Lung (tissue), 12 donors: ENCODE results near the gene FYB2. TPM values are rescaled to one million over a fixed set of nuclear protein-coding genes. Genes with fewer than 3 reads are reported as not detected.
A peak's percentile ranks its signal among the peaks of the same experiment; 100 is the strongest.

ENCODE experiments used
- ATAC-seq: fragments of 200-7000 bp; cut with Tn5 transposase; one replicate; pipeline ENCODE4 v1.9.1; 2020; ENCODE audit warnings: moderate number of reproducible peaks; ENCODE audit not compliant: insufficient read depth, low FRiP score
- DNase-seq, 3 donors: peaks; one replicate each; pipeline ENCODE4 v3.0.0-alpha.2; 2013 to 2017
- H3K27ac ChIP-seq, 2 donors: one replicate each; pipeline ENCODE4 v1.5.1; 2013; ENCODE audit warnings: mild to moderate bottlenecking in 2 of 2, moderate library complexity in 2 of 2, control low read depth in 1 of 2, inconsistent platforms in 1 of 2, low read depth in 1 of 2, low read length in 1 of 2
- H3K27me3 ChIP-seq, 3 donors: one replicate each; pipeline ENCODE4 v1.5.1; 2013; ENCODE audit warnings: low read length in 2 of 3; ENCODE audit not compliant: control insufficient read depth in 3 of 3, insufficient read depth in 3 of 3
- H3K36me3 ChIP-seq, 4 donors: one replicate each; pipeline ENCODE4 v1.5.1; 2013; ENCODE audit warnings: low read length in 4 of 4, mild to moderate bottlenecking in 1 of 4, moderate library complexity in 1 of 4; ENCODE audit not compliant: control insufficient read depth in 4 of 4, insufficient read depth in 4 of 4
- H3K4me1 ChIP-seq, 5 donors: one replicate each; pipeline ENCODE4 v1.5.1; 2013; ENCODE audit warnings: low read length in 5 of 5, mild to moderate bottlenecking in 2 of 5, moderate library complexity in 1 of 5; ENCODE audit not compliant: control insufficient read depth in 5 of 5, insufficient read depth in 5 of 5
- H3K4me3 ChIP-seq: one replicate; pipeline ENCODE4 v1.5.1; 2013; ENCODE audit warnings: mild to moderate bottlenecking, control low read depth, moderate library complexity
- H3K9ac ChIP-seq, 2 donors: one replicate each; pipeline ENCODE4 v1.5.1; 2013; ENCODE audit warnings: low read length in 2 of 2, control low read depth in 1 of 2; ENCODE audit not compliant: insufficient read depth in 1 of 2
- H3K9me3 ChIP-seq, 4 donors: one replicate each; pipeline ENCODE4 v1.5.1; 2013; ENCODE audit warnings: low read length in 3 of 4, mild to moderate bottlenecking in 1 of 4, moderate library complexity in 1 of 4; ENCODE audit not compliant: control insufficient read depth in 4 of 4, insufficient read depth in 3 of 4
- CTCF ChIP-seq: IDR thresholded peaks from 2 replicates; pipeline ENCODE4 v1.5.1; 2012; ENCODE audit warnings: mild to moderate bottlenecking; ENCODE audit errors: control extremely low read depth, extremely low read depth
- WGBS, 2 donors: extraction: QIAGEN DNeasy Blood & Tissue Kit; methylation state at CpG; one replicate each; pipeline ENCODE4 v1.1.7; 2013; 5-methylcytosine and 5-hydroxymethylcytosine counted together
- polyA plus RNA-seq, 2 donors: library from polyadenylated mRNA; stranded (reverse); fragments of 200-250 nt; gene quantifications; one replicate each; pipeline ENCODE4 v1.2.1, GENCODE V29; 2013
- total RNA-seq, 2 donors: library from RNA; depleted of rRNA in 1 of 2; stranded (reverse); fragments of >200 nt in 1 of 2; gene quantifications; one replicate each; pipeline ENCODE4 v1.2.1, GENCODE V29; 2014 to 2021
- donor health status: control.
- donor health status: control.
- donor health status: Bipolar disorder and iron deficiency.
- donor health status: healthy.
- donor health status: DM: yes; HTN: yes; CAD: no.

Gene FYB2
- total and polyA plus RNA-seq, 4 donors: 0.57 to 8.6 (median 3.0) TPM

- Histone ChIP-seq H3K36me3 (no peaks in the 10 kb centered on the region), H3K9ac (no peak overlapping the region), H3K4me1 (no peaks in the 10 kb centered on the region), H3K9me3 (no peaks in the 10 kb centered on the region), H3K27ac (peak overlapping the region in 1 of 2 donors; percentile 21), H3K4me3 (no peak overlapping the region), H3K27me3 (no peaks in the 10 kb centered on the region)
- WGBS, 2 donors: 45 to 47% methylated on average over 2 of the region's 2 CpGs
- ATAC-seq (no peak), DNase-seq (no peak)
- TF ChIP-seq CTCF: no peak
Measured at GRCh38 chr1:56670350-56670749, 148.9 kb downstream of the FYB2 start.

Other genes starting within 250 kb of the FYB2 start
- 100 to 1,000 TPM; 114 to 121 TPM for gene PLPP3, start 239.8 kb downstream of the FYB2 start, total RNA-seq
- 100 to 1,000 TPM in 1 of 2 donors, 1 to 10 TPM in 1; 8.6 to 110 TPM for gene PLPP3, start 239.8 kb downstream of the FYB2 start, polyA plus RNA-seq
- 1 to 10 TPM; 2.1 to 6.1 TPM for gene PRKAA2, start 174.1 kb downstream of the FYB2 start, total RNA-seq
- gene PRKAA2, start 174.1 kb downstream of the FYB2 start, polyA plus RNA-seq: under 1 TPM; 0.38 to 0.57 TPM
- gene C8A, start 35.4 kb upstream of the FYB2 start, total RNA-seq: under 1 TPM in 1 of 2 donors, not detected in 1; 0.12 TPM
- 1 to 10 TPM in 1 of 2 donors, not detected in 1; 1.4 TPM for gene C8A, start 35.4 kb upstream of the FYB2 start, polyA plus RNA-seq
- 1 to 10 TPM; 1.9 to 2.8 TPM for gene C8B, start 146.6 kb upstream of the FYB2 start, total RNA-seq
- gene C8B, start 146.6 kb upstream of the FYB2 start, polyA plus RNA-seq: 1 to 10 TPM in 1 of 2 donors, under 1 TPM in 1; 0.22 to 1.5 TPM